ENCODE results near the gene PER2.
"Not testable (repeated sequence)": the region's sequence is repeated elsewhere in the genome, so short reads cannot be mapped to it uniquely, and the experiment has no call there.

Gene PER2

DNA sequence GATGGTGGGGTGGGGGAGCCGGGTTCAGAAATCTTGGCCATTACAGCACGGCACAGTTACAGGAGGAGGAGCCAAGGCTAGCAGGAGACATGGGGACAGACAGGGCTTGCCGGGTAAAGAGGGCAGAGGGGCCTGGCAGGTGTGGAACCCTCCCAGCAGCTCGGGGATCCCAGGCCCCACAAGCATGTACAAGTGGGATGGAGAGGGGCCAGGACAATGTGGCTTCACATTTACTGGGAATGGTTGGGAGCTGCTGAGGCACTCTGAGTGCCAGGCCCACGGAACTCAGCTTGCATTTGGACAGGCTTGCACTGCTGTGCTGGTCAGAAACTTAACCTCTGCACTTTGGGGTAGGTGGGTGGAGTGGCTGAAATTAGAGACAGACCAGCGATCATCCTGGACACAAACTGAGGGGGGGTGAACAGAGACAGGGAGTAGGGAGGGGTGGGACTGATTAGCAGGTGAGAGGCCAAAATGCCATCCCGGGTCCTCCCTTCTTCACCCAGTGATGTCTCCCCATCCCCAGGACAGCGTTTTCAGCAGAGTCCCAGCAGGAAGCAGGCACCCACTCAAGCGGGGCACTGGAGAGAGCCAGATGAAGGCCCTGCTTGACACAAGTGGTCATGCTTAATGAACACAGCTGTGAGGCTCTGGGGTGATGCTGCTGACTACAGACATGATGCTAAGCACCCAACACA, 9.6 kb downstream of the PER2 start:
- TF ChIP-seq, protein P1, sequence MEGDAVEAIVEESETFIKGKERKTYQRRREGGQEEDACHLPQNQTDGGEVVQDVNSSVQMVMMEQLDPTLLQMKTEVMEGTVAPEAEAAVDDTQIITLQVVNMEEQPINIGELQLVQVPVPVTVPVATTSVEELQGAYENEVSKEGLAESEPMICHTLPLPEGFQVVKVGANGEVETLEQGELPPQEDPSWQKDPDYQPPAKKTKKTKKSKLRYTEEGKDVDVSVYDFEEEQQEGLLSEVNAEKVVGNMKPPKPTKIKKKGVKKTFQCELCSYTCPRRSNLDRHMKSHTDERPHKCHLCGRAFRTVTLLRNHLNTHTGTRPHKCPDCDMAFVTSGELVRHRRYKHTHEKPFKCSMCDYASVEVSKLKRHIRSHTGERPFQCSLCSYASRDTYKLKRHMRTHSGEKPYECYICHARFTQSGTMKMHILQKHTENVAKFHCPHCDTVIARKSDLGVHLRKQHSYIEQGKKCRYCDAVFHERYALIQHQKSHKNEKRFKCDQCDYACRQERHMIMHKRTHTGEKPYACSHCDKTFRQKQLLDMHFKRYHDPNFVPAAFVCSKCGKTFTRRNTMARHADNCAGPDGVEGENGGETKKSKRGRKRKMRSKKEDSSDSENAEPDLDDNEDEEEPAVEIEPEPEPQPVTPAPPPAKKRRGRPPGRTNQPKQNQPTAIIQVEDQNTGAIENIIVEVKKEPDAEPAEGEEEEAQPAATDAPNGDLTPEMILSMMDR (IDR thresholded peaks at IDR 0.05; ENCODE audit: control extremely low read depth, extremely low read depth, low read depth, missing control alignments): no peak
- ChIA-PET CTCF (interaction anchor here (1.4 to 8.6 kb wide), 2 partner anchors 9 to 15 kb away, joined by 4 to 56 read pairs; partner anchors contain the start of gene PER2), POLR2A (interaction anchor here (1.2 kb wide), 1 partner anchor 9 kb away, joined by 4 read pairs; the partner anchor contains the start of gene PER2)
- DNase-seq (ENCODE audit: extremely low spot score): no peak

DNA sequence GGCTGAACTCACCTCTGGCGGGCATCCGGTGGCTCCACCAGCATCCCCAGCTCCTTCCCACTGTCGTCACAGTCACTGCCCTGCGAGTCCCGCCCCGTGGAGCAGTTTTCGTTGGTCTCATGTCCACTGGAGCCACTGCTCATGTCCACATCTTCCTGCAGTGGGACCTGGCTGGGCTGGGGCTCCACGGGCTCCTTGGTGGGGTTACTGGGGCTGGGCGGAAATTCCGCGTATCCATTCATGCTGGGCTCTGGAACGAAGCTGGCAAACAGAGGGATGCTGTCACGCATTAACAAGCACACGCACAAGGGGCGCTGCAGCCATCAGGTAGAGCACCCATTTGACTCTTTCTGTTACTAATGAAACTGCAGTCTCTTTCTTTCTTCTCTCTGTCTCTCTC, 10.7 kb downstream of the PER2 start:
- POLR2A ChIA-PET: no interaction called here
- CTCF ChIA-PET: interaction anchor here (1.4 to 8.6 kb wide), 2 partner anchors 10 to 14 kb away, joined by 4 to 56 read pairs; partner anchors contain the start of gene PER2
- TF ChIP-seq, protein P1 (IDR thresholded peaks at IDR 0.05; ENCODE audit: control extremely low read depth, extremely low read depth, low read depth, missing control alignments): no peak
- no peak for DNase-seq (ENCODE audit: extremely low spot score)

DNA sequence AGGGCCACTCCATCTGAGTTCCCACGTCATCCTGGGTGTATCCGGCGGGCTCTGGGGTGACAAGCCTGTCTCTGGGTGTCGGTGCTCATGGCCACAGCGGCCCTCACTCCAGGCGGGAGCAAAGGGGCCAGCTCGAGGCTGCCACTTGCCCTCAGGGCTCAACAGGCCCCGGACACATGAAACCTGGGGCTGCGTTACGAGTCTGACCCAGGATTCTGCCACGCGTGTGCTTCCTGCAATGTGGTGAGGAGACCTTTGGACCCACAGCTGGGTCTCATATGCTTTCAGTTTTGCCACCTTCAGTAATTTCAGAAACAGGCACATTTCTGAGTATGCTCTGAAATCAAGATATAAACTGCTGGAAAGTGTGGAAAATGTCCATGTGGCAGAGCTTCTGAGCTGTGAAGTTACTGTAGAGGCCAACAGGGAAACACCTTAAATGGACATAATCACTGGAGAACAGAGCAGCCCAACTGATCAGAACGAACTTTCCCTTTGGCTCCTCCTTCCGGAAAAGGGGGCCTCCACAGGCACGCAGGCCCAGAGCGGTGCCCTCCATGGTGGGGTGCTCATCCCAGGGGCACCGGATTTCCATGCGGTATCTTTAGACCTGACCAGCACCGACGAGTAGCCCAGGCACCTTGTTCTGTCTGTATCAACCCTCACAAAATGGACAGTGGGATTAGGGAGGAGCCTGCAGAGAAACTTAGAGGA, 14.1 kb downstream of the PER2 start:
- ChIA-PET CTCF (interaction anchor here (1.2 to 8.6 kb wide), 2 partner anchors 11 to 14 kb away, joined by 3 to 56 read pairs; partner anchors contain the start of gene PER2), POLR2A (no interaction called here)
- DNase-seq (ENCODE audit: extremely low spot score): no peak
- TF ChIP-seq, protein P1 (IDR thresholded peaks at IDR 0.05; ENCODE audit: control extremely low read depth, extremely low read depth, low read depth, missing control alignments): no peak

DNA sequence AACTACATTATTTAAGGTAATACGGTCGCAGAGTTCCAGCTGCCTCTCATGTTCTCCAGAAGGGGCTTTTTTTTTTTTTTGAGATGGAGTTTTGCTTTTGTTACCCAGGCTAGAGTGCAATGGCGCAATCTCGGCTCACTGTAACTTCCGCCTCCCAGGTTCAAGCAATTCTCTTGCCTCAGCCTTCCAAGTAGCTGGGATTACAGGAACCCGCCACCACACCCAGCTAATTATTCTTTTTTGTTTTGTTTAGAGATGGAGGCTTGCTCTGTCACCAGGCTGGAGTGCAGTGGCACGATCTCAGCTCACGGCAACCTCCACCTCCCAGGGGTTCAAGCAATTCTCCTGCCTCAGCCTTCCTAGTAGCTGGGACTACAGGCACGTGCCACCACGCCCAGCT, 15.0 kb downstream of the PER2 start:
- CTCF ChIA-PET: interaction anchor here (0.9 to 8.6 kb wide), 2 partner anchors 10 to 13 kb away, joined by 3 to 56 read pairs; no protein-coding TSS in a partner anchor
- POLR2A ChIA-PET: not testable (repeated sequence)

DNA sequence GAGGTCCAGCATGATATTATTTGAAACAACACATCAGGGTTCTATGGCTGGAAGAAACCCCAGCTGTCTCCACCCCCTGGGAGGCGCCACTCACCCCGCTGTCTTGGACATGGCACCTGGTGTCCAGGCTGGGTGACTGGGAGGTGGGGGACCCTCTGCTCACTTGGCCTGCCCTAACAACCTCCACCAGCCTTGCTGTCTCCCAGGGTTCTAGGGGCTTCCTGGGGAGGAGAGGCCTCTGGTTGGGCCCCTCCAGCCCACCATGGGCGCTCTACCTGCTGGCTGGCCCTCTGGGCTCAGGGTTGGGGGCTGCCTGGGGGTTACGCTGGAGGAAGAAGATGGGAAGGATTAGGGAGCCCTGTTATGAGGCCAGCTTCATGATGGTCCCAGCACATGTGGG, 16.3 kb downstream of the PER2 start:
- CTCF ChIA-PET: interaction anchor here (8.6 kb wide), 1 partner anchor 9 kb away, joined by 56 read pairs; no protein-coding TSS in a partner anchor
- TF ChIP-seq, protein P1 (IDR thresholded peaks at IDR 0.05; ENCODE audit: control extremely low read depth, extremely low read depth, low read depth, missing control alignments): no peak
- POLR2A ChIA-PET: no interaction called here
- DNase-seq (ENCODE audit: extremely low spot score): no peak

More for the DNA sequence above, 15.0 kb downstream of the PER2 start:
- not testable (repeated sequence) for DNase-seq (ENCODE audit: extremely low spot score)

DNA sequence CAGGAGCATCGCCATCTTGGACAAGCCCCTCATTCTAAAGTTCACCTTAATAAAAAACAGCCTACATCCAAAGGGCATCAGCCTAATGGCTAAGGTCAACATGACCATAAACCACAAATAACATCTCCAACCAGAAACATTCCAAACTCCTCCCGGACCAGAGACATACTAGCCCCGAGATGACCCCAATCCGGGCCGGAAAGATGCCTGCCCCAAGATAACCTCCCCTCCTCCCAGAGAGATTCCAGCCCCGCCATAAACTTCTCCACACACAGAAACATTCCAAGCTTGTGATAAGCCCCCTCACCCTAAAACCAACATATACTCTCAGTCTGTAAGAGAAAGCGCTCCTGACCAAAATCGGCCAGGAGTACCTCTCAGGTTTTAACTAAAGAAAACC, 16.7 kb downstream of the PER2 start:
- CTCF ChIA-PET: interaction anchor here (8.6 kb wide), 1 partner anchor 8 kb away, joined by 56 read pairs; no protein-coding TSS in a partner anchor
- DNase-seq (ENCODE audit: extremely low spot score); POLR2A ChIA-PET: not testable (repeated sequence)

DNA sequence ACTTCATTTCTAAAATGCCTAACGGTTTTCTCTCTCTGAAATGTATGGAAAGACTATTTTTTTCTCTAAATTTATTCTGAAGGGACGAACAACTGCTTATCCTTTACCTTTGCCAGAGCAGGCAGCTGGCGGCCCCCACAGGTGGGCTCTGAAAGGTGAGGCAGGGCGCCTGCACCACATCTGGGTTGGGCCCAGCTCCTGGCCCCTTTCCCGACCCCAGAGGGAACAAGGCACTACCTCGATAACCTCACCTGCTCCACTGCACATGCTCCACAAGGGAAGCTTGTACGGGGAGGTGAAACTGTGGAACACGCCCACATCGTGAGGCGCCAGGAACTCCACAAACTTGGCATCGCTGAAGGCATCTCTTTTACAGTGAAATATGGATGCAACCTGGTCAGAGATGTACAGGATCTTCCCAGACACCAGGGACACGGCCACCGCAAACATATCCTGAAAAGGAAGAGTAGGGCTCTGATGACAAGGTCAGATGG, 17.3 kb downstream of the PER2 start:
- DNase-seq (ENCODE audit: extremely low spot score): no peak
- CTCF ChIA-PET: interaction anchor here (1.1 to 8.6 kb wide), 2 partner anchors 8 to 12 kb away, joined by 3 to 56 read pairs; no protein-coding TSS in a partner anchor

More for the DNA sequence above, 17.3 kb downstream of the PER2 start:
- POLR2A ChIA-PET: no interaction called here
- TF ChIP-seq, protein P1 (IDR thresholded peaks at IDR 0.05; ENCODE audit: control extremely low read depth, extremely low read depth, low read depth, missing control alignments): no peak

Measured in GM10248 (cell line).